SU-DHL-6 (cell line): ENCODE results near the gene MBNL1.

ENCODE experiments used
- EZH2phosphoT487 ChIP-seq: fragments of 200-600 bp; sonication (generic), shearing (Covaris generic); conservative IDR thresholded peaks from 2 replicates; pipeline ENCODE4 v1.6.1; 2018; ENCODE audit warnings: mild to moderate bottlenecking, antibody characterized with exemption, low read length, moderate library complexity, mixed read lengths
- TF ChIP-seq, protein P1 (sequence below): fragments of 200-600 bp; sonication (generic); IDR thresholded peaks from one replicate; pipeline ENCODE4 v1.5.1; 2017; ENCODE audit warnings: antibody characterized with exemption, mild to moderate bottlenecking, low read length, moderate library complexity; ENCODE audit not compliant: insufficient read depth, poor library complexity, severe bottlenecking

DNA sequence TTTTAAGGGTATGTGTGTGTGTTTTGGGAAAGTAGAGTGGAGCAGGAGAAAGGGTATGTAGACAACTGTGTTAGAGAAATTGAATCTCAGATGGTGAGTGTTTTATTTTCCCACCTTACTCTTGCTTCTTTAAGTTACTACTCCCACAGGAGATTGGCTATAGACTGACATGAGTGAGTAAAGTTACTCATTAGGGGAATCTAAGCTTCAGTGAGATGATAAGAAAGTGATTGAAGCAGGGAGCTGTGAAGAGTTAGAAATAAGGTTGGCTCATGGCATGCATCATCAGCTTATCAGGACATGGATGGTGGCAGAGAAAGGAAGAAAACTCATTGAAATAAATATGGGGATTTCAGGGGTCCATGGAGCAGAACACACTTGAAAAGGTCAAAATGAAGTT lies 88.9 kb downstream of the MBNL1 start:
- TF ChIP-seq, protein P1, sequence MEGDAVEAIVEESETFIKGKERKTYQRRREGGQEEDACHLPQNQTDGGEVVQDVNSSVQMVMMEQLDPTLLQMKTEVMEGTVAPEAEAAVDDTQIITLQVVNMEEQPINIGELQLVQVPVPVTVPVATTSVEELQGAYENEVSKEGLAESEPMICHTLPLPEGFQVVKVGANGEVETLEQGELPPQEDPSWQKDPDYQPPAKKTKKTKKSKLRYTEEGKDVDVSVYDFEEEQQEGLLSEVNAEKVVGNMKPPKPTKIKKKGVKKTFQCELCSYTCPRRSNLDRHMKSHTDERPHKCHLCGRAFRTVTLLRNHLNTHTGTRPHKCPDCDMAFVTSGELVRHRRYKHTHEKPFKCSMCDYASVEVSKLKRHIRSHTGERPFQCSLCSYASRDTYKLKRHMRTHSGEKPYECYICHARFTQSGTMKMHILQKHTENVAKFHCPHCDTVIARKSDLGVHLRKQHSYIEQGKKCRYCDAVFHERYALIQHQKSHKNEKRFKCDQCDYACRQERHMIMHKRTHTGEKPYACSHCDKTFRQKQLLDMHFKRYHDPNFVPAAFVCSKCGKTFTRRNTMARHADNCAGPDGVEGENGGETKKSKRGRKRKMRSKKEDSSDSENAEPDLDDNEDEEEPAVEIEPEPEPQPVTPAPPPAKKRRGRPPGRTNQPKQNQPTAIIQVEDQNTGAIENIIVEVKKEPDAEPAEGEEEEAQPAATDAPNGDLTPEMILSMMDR: no peak
- TF ChIP-seq EZH2phosphoT487: no peak
